ENCODE measurements around the gene PLA2G3. TPM values are rescaled to one million over a fixed set of nuclear protein-coding genes. Genes with fewer than 3 reads are reported as not detected.

The PLA2G3 gene
- total and polyA plus RNA-seq, 7 donors = 5.2 TPM; not detected in 6

- Histone ChIP-seq H3K36me3 (peaks cover 0 to 23% (median 0%) of the 10 kb centered on the region in 4 donors), H3K4me3 (peak overlapping the region; percentile 76 to 94 (median 86)), H3K9me3 (no peaks in the 10 kb centered on the region), H3K27me3 (no peaks in the 10 kb centered on the region), H3K27ac (peak overlapping the region; percentile 94 to 97 (median 94)), H3K4me1 (peaks cover 0 to 41% (median 35%) of the 10 kb centered on the region in 4 donors)
- peak; percentile 74 for DNase-seq
- TF ChIP-seq EP300 (IDR thresholded peaks at IDR 0.05) = no peak
- TF ChIP-seq POLR2A (IDR thresholded peaks at IDR 0.05) = no peak
- TF ChIP-seq CTCF (IDR thresholded peaks at IDR 0.05) = no peak
- no peak for TF ChIP-seq POLR2AphosphoS5 (IDR thresholded peaks at IDR 0.05)
- intact Hi-C loops (cut with DNase I) = loop anchor here (5.0 kb wide), 1 partner anchor 52 kb away; the partner anchor contains the start of gene LIMK2
- 2 to 4% methylated on average over 32 of the region's 32 CpGs for WGBS, 2 donors
Measured at GRCh38 chr22:31160328-31160978, 20.1 kb upstream of the PLA2G3 start.

GRCh38 chr22:31155422-31155821 lies 15.1 kb upstream of the PLA2G3 start:
- H3K36me3 ChIP-seq = no peaks in the 10 kb centered on the region
- H3K4me3 ChIP-seq = no peak overlapping the region
- H3K9me3 ChIP-seq = no peaks in the 10 kb centered on the region
- DNase-seq = no peak
- no peaks in the 10 kb centered on the region for H3K27me3 ChIP-seq
- WGBS, 2 donors = 32 to 40% methylated on average over 3 of the region's 3 CpGs
- peak overlapping the region; percentile 68 to 82 (median 79) for H3K27ac ChIP-seq
- peaks cover 0 to 28% (median 20%) of the 10 kb centered on the region in 4 donors for H3K4me1 ChIP-seq
- intact Hi-C loops (cut with DNase I) = no loop called here
- TF ChIP-seq POLR2AphosphoS5 (IDR thresholded peaks at IDR 0.05) (peak in 2 of 4 donors; percentile 18 to 63), CTCF (IDR thresholded peaks at IDR 0.05) (no peak), POLR2A (IDR thresholded peaks at IDR 0.05) (no peak), EP300 (IDR thresholded peaks at IDR 0.05) (peak in 1 of 4 donors; percentile 3)

GRCh38 chr22:31154975-31155374 lies 14.7 kb upstream of the PLA2G3 start:
- peaks cover 0 to 28% (median 20%) of the 10 kb centered on the region in 4 donors for H3K4me1 ChIP-seq
- peak overlapping the region; percentile 68 to 82 (median 79) for H3K27ac ChIP-seq
- no peak for DNase-seq
- intact Hi-C loops (cut with DNase I) = no loop called here
- no peak overlapping the region for H3K4me3 ChIP-seq
- H3K27me3 ChIP-seq = no peaks in the 10 kb centered on the region
- H3K9me3 ChIP-seq = no peaks in the 10 kb centered on the region
- WGBS, 2 donors = 90 to 92% methylated on average over 1 of the region's 1 CpG
- H3K36me3 ChIP-seq = no peaks in the 10 kb centered on the region
- TF ChIP-seq POLR2AphosphoS5 (IDR thresholded peaks at IDR 0.05) (no peak), POLR2A (IDR thresholded peaks at IDR 0.05) (no peak), EP300 (IDR thresholded peaks at IDR 0.05) (no peak), CTCF (IDR thresholded peaks at IDR 0.05) (no peak)

GRCh38 chr22:31153357-31153756 lies 13.0 kb upstream of the PLA2G3 start:
- peak overlapping the region in 2 of 4 donors; percentile 80 to 82 for H3K27ac ChIP-seq

More at GRCh38 chr22:31153357-31153756, 13.0 kb upstream of the PLA2G3 start:
- DNase-seq = no peak
- Histone ChIP-seq H3K4me3 (no peak overlapping the region), H3K9me3 (no peaks in the 10 kb centered on the region), H3K4me1 (peaks cover 0 to 33% (median 25%) of the 10 kb centered on the region in 4 donors), H3K36me3 (no peaks in the 10 kb centered on the region), H3K27me3 (no peaks in the 10 kb centered on the region)
- intact Hi-C loops (cut with DNase I) = no loop called here
- 82 to 86% methylated on average over 3 of the region's 3 CpGs for WGBS, 2 donors
- no peak for TF ChIP-seq CTCF (IDR thresholded peaks at IDR 0.05)
- no peak for TF ChIP-seq POLR2A (IDR thresholded peaks at IDR 0.05)
- no peak for TF ChIP-seq EP300 (IDR thresholded peaks at IDR 0.05)
- TF ChIP-seq POLR2AphosphoS5 (IDR thresholded peaks at IDR 0.05) = no peak
